ACC112 (cell line): Measurements from ENCODE around the gene MAGI2.

Experiments used
- H2AFZ ChIP-seq: fragments of 200-600 bp; sonication (generic); one replicate; pipeline ENCODE4 v1.6.0; 2017; ENCODE audit warnings: antibody characterized with exemption, low read length; ENCODE audit not compliant: unreplicated experiment
- H3K27ac ChIP-seq: fragments of 200-600 bp; sonication (generic); 2 replicates; pipeline ENCODE4 v1.5.1; 2014; ENCODE audit warnings: low read depth, mild to moderate bottlenecking, antibody characterized with exemption, low read length, moderate library complexity
- H3K27me3 ChIP-seq: fragments of 200-600 bp; sonication (generic); 2 replicates; pipeline ENCODE4 v1.6.1; 2014; ENCODE audit warnings: mild to moderate bottlenecking, antibody characterized with exemption, low read length, moderate library complexity, mixed read lengths; ENCODE audit not compliant: insufficient read depth
- H3K36me3 ChIP-seq: fragments of 200-600 bp; sonication (generic); 2 replicates; pipeline ENCODE4 v1.6.1; 2016; ENCODE audit warnings: mild to moderate bottlenecking, antibody characterized with exemption, low read length, moderate library complexity, mixed read lengths; ENCODE audit not compliant: insufficient read depth
- H3K4me1 ChIP-seq: fragments of 200-600 bp; sonication (generic); one replicate; pipeline ENCODE4 v1.6.1; 2016; ENCODE audit warnings: low read length, mixed read lengths; ENCODE audit not compliant: insufficient read depth, unreplicated experiment, control insufficient read depth
- H3K4me3 ChIP-seq: fragments of 200-600 bp; sonication (generic); 2 replicates; pipeline ENCODE4 v1.5.1; 2014; ENCODE audit warnings: mild to moderate bottlenecking, low read depth, low read length
- H3K79me2 ChIP-seq: fragments of 200-600 bp; sonication (generic); one replicate; pipeline ENCODE4 v1.6.0; 2016; ENCODE audit warnings: low read length; ENCODE audit not compliant: control insufficient read depth, unreplicated experiment, insufficient read depth

Gene MAGI2

GRCh38 chr7:78450706-78451105 lies 1002.8 kb downstream of the MAGI2 start:
- Histone ChIP-seq H3K36me3 (no peaks in the 10 kb centered on the region), H3K4me3 (no peak overlapping the region), H2AFZ (no peak overlapping the region), H3K27me3 (no peaks in the 10 kb centered on the region), H3K79me2 (no peaks in the 10 kb centered on the region), H3K4me1 (no peaks in the 10 kb centered on the region), H3K27ac (no peak overlapping the region)

GRCh38 chr7:78448911-78449310 lies 1004.6 kb downstream of the MAGI2 start:
- no peak overlapping the region for H3K4me3 ChIP-seq
- no peak overlapping the region for H2AFZ ChIP-seq
- H3K4me1 ChIP-seq = no peaks in the 10 kb centered on the region
- H3K79me2 ChIP-seq = no peaks in the 10 kb centered on the region
- no peaks in the 10 kb centered on the region for H3K36me3 ChIP-seq
- no peaks in the 10 kb centered on the region for H3K27me3 ChIP-seq
- no peak overlapping the region for H3K27ac ChIP-seq

- no peak overlapping the region for H3K27ac ChIP-seq
- no peaks in the 10 kb centered on the region for H3K36me3 ChIP-seq
- H3K4me3 ChIP-seq = no peak overlapping the region
- no peaks in the 10 kb centered on the region for H3K4me1 ChIP-seq
- no peaks in the 10 kb centered on the region for H3K79me2 ChIP-seq
- H2AFZ ChIP-seq = no peak overlapping the region
- H3K27me3 ChIP-seq = no peaks in the 10 kb centered on the region
Measured at GRCh38 chr7:78444267-78444666, 1009.2 kb downstream of the MAGI2 start.

- Histone ChIP-seq H3K27me3 (no peaks in the 10 kb centered on the region), H3K4me1 (no peaks in the 10 kb centered on the region), H2AFZ (no peak overlapping the region), H3K79me2 (no peaks in the 10 kb centered on the region), H3K27ac (no peak overlapping the region), H3K36me3 (no peaks in the 10 kb centered on the region), H3K4me3 (no peak overlapping the region)
Measured at GRCh38 chr7:78443811-78444210, 1009.7 kb downstream of the MAGI2 start.

GRCh38 chr7:78441737-78442136 lies 1011.7 kb downstream of the MAGI2 start:
- Histone ChIP-seq H3K27ac (no peak overlapping the region), H3K4me3 (no peak overlapping the region), H3K79me2 (no peaks in the 10 kb centered on the region), H3K27me3 (no peaks in the 10 kb centered on the region), H3K4me1 (peaks cover 8% of the 10 kb centered on the region), H2AFZ (no peak overlapping the region), H3K36me3 (no peaks in the 10 kb centered on the region)

GRCh38 chr7:78438433-78438832 lies 1015.0 kb downstream of the MAGI2 start:
- Histone ChIP-seq H3K27ac (no peak overlapping the region), H3K79me2 (no peaks in the 10 kb centered on the region), H2AFZ (no peak overlapping the region), H3K27me3 (no peaks in the 10 kb centered on the region), H3K4me1 (peaks cover 11% of the 10 kb centered on the region), H3K36me3 (no peaks in the 10 kb centered on the region), H3K4me3 (no peak overlapping the region)

- Histone ChIP-seq H3K79me2 (no peaks in the 10 kb centered on the region), H3K4me1 (peaks cover 11% of the 10 kb centered on the region), H3K4me3 (no peak overlapping the region; the same call in 1 of the 2 replicates), H3K27me3 (no peaks in the 10 kb centered on the region), H3K27ac (peak overlapping the region; percentile 27), H2AFZ (peak overlapping the region; percentile 29), H3K36me3 (no peaks in the 10 kb centered on the region)
Measured at GRCh38 chr7:78437118-78437517, 1016.3 kb downstream of the MAGI2 start.

- Histone ChIP-seq H3K27ac (no peak overlapping the region), H3K27me3 (no peaks in the 10 kb centered on the region), H3K4me3 (no peak overlapping the region), H3K79me2 (no peaks in the 10 kb centered on the region), H2AFZ (no peak overlapping the region), H3K4me1 (peaks cover 11% of the 10 kb centered on the region), H3K36me3 (no peaks in the 10 kb centered on the region)
Measured at GRCh38 chr7:78435355-78435754, 1018.1 kb downstream of the MAGI2 start.

- H2AFZ ChIP-seq = no peak overlapping the region
- peaks cover 11% of the 10 kb centered on the region for H3K4me1 ChIP-seq
- H3K4me3 ChIP-seq = no peak overlapping the region
- H3K27ac ChIP-seq = no peak overlapping the region
- no peaks in the 10 kb centered on the region for H3K36me3 ChIP-seq
- no peaks in the 10 kb centered on the region for H3K79me2 ChIP-seq
- no peaks in the 10 kb centered on the region for H3K27me3 ChIP-seq
Measured at GRCh38 chr7:78434281-78434680, 1019.2 kb downstream of the MAGI2 start.

- no peaks in the 10 kb centered on the region for H3K36me3 ChIP-seq
- no peak overlapping the region for H3K27ac ChIP-seq
- H2AFZ ChIP-seq = no peak overlapping the region
- no peak overlapping the region for H3K4me3 ChIP-seq
- H3K79me2 ChIP-seq = no peaks in the 10 kb centered on the region
- no peaks in the 10 kb centered on the region for H3K27me3 ChIP-seq
- peaks cover 11% of the 10 kb centered on the region for H3K4me1 ChIP-seq
Measured at GRCh38 chr7:78433421-78433820, 1020.0 kb downstream of the MAGI2 start.

GRCh38 chr7:78429878-78430277 lies 1023.6 kb downstream of the MAGI2 start:
- Histone ChIP-seq H3K4me1 (peaks cover 4% of the 10 kb centered on the region), H3K27me3 (no peaks in the 10 kb centered on the region), H2AFZ (no peak overlapping the region), H3K4me3 (no peak overlapping the region), H3K36me3 (no peaks in the 10 kb centered on the region), H3K27ac (no peak overlapping the region), H3K79me2 (no peaks in the 10 kb centered on the region)
